MM.1S (cell line): ENCODE measurements around the gene KLHL20.

Source experiments
- CTCF ChIP-seq: fragments of 300-600 bp; sonication (generic); IDR thresholded peaks from 2 replicates; pipeline ENCODE4 v1.5.1; 2016; ENCODE audit warnings: antibody characterized with exemption, low read length, mixed read lengths
- EZH2 ChIP-seq: fragments of 300-600 bp; sonication (generic); optimal IDR thresholded peaks from 2 replicates; pipeline ENCODE3; 2017; ENCODE audit warnings: low read depth, mild to moderate bottlenecking, antibody characterized with exemption, low read length, mixed read lengths
- EZH2phosphoT487 ChIP-seq: fragments of 300-600 bp; sonication (generic); IDR thresholded peaks from 2 replicates; pipeline ENCODE4 v1.6.1; 2018; ENCODE audit warnings: antibody characterized with exemption, low read length

GRCh38 chr1:173818459-173818858 is 103.7 kb downstream of the KLHL20 start:
- TF ChIP-seq CTCF (no peak), EZH2phosphoT487 (no peak), EZH2 (no peak)
